ENCODE results near the gene RABGGTA. TPM values are rescaled to one million over a fixed set of nuclear protein-coding genes. Genes with fewer than 3 reads are reported as not detected.

RABGGTA gene
- total RNA-seq, 1 experiment from 2014 or later, result 25.6 TPM

- no peak overlapping the region for H2AK5ac ChIP-seq (ENCODE audit: insufficient read length, low read length)
- no peaks in the 10 kb centered on the region for H3K79me1 ChIP-seq (ENCODE audit: insufficient read depth, low read depth, low read length, poor library complexity, severe bottlenecking)
- no peaks in the 10 kb centered on the region for H4K20me1 ChIP-seq (ENCODE audit: control insufficient read depth, insufficient read depth, insufficient read length)
- H3K14ac ChIP-seq (ENCODE audit: insufficient read depth, low read length), result no peak overlapping the region
- no peak for DNase-seq
- no peak overlapping the region for H3K4me2 ChIP-seq (ENCODE audit: insufficient read depth, insufficient read length, low read length)
- H3K18ac ChIP-seq (ENCODE audit: insufficient read length, low read depth, low read length), result no peak overlapping the region
- H3K79me2 ChIP-seq (ENCODE audit: insufficient read depth, low read length), result no peaks in the 10 kb centered on the region
- peaks cover 8% of the 10 kb centered on the region for H3K23me2 ChIP-seq (ENCODE audit: insufficient read length, low read depth, low read length, poor library complexity, severe bottlenecking)
- no peak overlapping the region for H3K23ac ChIP-seq (ENCODE audit: insufficient read length, low read depth, low read length)
- no peak overlapping the region for H2AFZ ChIP-seq (ENCODE audit: low read length)
- no peak overlapping the region for H2BK20ac ChIP-seq (ENCODE audit: low read depth, low read length, poor library complexity, severe bottlenecking)
- no peak overlapping the region for H3K9ac ChIP-seq (ENCODE audit: extremely low read depth, insufficient read length, low read length)
- H3K9me3 ChIP-seq (ENCODE audit: control insufficient read depth, low read depth, low read length), result no peaks in the 10 kb centered on the region
- no peak overlapping the region for H4K8ac ChIP-seq (replicated peaks; ENCODE audit: insufficient read length, low read depth, low read length)
- H3K4ac ChIP-seq (ENCODE audit: low read depth, low read length), result no peak overlapping the region
- Mint-ChIP-seq H3K4me3 (no peak overlapping the region), H3K4me1 (peaks cover 4 to 12% of the 10 kb centered on the region in 2 experiments), H3K27ac (no peak overlapping the region), H3K9me3 (no peaks in the 10 kb centered on the region), H3K27me3 (ENCODE audit: low read depth) (no peaks in the 10 kb centered on the region), H3K36me3 (ENCODE audit: insufficient read depth in 1 of 3, low read depth in 3 of 3) (peaks cover 3 to 21% (median 14%) of the 10 kb centered on the region in 3 experiments; a peak in 5 of 7 replicates)
- no peak overlapping the region for H2BK15ac ChIP-seq (ENCODE audit: low read depth, low read length)
- no peak overlapping the region for H2BK5ac ChIP-seq (ENCODE audit: insufficient read length, low read length)
- H3T11ph ChIP-seq (ENCODE audit: low read length), result no peak overlapping the region
- H4K91ac ChIP-seq (ENCODE audit: insufficient read length, low read depth, low read length), result no peak overlapping the region
- H3K27me3 ChIP-seq (ENCODE audit: insufficient read depth, low read length), result no peaks in the 10 kb centered on the region
- TF ChIP-seq, protein P1, sequence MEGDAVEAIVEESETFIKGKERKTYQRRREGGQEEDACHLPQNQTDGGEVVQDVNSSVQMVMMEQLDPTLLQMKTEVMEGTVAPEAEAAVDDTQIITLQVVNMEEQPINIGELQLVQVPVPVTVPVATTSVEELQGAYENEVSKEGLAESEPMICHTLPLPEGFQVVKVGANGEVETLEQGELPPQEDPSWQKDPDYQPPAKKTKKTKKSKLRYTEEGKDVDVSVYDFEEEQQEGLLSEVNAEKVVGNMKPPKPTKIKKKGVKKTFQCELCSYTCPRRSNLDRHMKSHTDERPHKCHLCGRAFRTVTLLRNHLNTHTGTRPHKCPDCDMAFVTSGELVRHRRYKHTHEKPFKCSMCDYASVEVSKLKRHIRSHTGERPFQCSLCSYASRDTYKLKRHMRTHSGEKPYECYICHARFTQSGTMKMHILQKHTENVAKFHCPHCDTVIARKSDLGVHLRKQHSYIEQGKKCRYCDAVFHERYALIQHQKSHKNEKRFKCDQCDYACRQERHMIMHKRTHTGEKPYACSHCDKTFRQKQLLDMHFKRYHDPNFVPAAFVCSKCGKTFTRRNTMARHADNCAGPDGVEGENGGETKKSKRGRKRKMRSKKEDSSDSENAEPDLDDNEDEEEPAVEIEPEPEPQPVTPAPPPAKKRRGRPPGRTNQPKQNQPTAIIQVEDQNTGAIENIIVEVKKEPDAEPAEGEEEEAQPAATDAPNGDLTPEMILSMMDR (conservative IDR thresholded peaks at IDR 0.05), result no peak
- no peak overlapping the region for H3K27ac ChIP-seq (ENCODE audit: insufficient read length, low read depth, low read length)
- no peaks in the 10 kb centered on the region for H3K4me1 ChIP-seq (ENCODE audit: insufficient read depth, low read length)
- no peak overlapping the region for H4K5ac ChIP-seq (ENCODE audit: insufficient read length, low read depth, low read length)
- H2BK120ac ChIP-seq (ENCODE audit: low read depth, low read length, poor library complexity, severe bottlenecking), result no peak overlapping the region
- no peak overlapping the region for H2BK12ac ChIP-seq (ENCODE audit: insufficient read length, low read depth, low read length)
- H3K56ac ChIP-seq (ENCODE audit: insufficient read length, low read depth, low read length), result no peak overlapping the region
- no CpG with 5 or more reads among the region's 9 CpGs for WGBS (ENCODE audit: extremely low coverage, insufficient read length, low lambda C conversion rate)
Measured at GRCh38 chr14:24268225-24268624, 3.2 kb downstream of the RABGGTA start.

All from H9 (cell line).